ENCODE data around the gene CFL1.

DNA sequence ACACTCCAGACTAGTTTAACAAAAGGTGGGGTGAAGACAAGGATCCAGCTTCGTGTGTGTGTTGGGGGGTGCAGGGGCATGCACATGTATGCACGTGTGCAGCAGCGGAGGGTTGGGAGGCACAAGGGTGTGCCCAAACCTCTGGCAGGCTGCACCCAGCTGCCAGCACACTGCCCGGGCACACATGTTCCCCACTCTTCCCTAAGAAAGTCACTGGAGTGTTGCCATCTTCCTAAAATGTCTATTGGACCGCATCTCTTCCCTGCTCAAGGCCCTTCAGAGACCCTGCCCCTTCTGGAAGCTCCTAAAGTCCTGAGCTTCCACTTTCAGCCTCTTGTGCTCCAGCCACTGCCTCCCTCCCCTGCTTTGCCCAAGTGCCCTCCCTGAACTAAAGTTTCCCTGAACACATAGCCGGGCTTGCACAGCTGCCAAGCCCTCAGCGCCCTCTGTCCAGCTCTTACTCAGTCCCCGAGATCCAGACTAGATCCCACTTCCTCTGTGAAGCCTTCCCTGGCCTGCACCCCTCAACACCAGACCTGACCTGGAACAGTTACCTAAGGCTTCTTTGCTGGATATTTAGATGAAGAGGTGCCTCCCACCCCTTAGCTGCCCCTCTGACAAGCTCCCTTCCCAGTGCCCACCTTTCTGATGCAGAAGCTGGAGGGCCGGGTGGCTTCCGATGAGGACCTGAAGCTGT lies 6.0 kb downstream of the CFL1 start:
- TF ChIP-seq, protein P1, sequence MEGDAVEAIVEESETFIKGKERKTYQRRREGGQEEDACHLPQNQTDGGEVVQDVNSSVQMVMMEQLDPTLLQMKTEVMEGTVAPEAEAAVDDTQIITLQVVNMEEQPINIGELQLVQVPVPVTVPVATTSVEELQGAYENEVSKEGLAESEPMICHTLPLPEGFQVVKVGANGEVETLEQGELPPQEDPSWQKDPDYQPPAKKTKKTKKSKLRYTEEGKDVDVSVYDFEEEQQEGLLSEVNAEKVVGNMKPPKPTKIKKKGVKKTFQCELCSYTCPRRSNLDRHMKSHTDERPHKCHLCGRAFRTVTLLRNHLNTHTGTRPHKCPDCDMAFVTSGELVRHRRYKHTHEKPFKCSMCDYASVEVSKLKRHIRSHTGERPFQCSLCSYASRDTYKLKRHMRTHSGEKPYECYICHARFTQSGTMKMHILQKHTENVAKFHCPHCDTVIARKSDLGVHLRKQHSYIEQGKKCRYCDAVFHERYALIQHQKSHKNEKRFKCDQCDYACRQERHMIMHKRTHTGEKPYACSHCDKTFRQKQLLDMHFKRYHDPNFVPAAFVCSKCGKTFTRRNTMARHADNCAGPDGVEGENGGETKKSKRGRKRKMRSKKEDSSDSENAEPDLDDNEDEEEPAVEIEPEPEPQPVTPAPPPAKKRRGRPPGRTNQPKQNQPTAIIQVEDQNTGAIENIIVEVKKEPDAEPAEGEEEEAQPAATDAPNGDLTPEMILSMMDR (IDR thresholded peaks at IDR 0.05), result no peak
- no peak for TF ChIP-seq POLR2AphosphoS5 (IDR thresholded peaks at IDR 0.05)
